Measurements from ENCODE around the gene AKIP1. TPM values are rescaled to one million over a fixed set of nuclear protein-coding genes. Genes with fewer than 3 reads are reported as not detected.
A peak's percentile ranks its signal among the peaks of the same experiment; 100 is the strongest.

The AKIP1 gene
- total and polyA plus RNA-seq, 9 of the 15 experiments (the other 6 are each of a cell fraction or from before 2014, with no cell fraction given), result 9.0 to 52.6 (median 36.2) TPM

- TF ChIP-seq, protein P1, sequence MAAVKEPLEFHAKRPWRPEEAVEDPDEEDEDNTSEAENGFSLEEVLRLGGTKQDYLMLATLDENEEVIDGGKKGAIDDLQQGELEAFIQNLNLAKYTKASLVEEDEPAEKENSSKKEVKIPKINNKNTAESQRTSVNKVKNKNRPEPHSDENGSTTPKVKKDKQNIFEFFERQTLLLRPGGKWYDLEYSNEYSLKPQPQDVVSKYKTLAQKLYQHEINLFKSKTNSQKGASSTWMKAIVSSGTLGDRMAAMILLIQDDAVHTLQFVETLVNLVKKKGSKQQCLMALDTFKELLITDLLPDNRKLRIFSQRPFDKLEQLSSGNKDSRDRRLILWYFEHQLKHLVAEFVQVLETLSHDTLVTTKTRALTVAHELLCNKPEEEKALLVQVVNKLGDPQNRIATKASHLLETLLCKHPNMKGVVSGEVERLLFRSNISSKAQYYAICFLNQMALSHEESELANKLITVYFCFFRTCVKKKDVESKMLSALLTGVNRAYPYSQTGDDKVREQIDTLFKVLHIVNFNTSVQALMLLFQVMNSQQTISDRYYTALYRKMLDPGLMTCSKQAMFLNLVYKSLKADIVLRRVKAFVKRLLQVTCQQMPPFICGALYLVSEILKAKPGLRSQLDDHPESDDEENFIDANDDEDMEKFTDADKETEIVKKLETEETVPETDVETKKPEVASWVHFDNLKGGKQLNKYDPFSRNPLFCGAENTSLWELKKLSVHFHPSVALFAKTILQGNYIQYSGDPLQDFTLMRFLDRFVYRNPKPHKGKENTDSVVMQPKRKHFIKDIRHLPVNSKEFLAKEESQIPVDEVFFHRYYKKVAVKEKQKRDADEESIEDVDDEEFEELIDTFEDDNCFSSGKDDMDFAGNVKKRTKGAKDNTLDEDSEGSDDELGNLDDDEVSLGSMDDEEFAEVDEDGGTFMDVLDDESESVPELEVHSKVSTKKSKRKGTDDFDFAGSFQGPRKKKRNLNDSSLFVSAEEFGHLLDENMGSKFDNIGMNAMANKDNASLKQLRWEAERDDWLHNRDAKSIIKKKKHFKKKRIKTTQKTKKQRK (IDR thresholded peaks at IDR 0.05; ENCODE audit: borderline replicate concordance, low read depth, low read length), result no peak
- TF ChIP-seq ESRRB (CRISPR knock-in tag; IDR thresholded peaks at IDR 0.05; ENCODE audit: borderline replicate concordance) (no peak), NR2C2 (CRISPR knock-in tag; IDR thresholded peaks at IDR 0.05) (no peak), NR2C2 (tag; IDR thresholded peaks at IDR 0.05) (0 out of 2 replicates have a peak, but pooled peaks have one; percentile 13), ZNF311 (CRISPR knock-in tag; IDR thresholded peaks at IDR 0.05) (no peak), SMC3 (conservative IDR thresholded peaks at IDR 0.05; ENCODE audit: insufficient read depth, low read depth, low read length) (peak; percentile 54), MTA3 (IDR thresholded peaks at IDR 0.05; ENCODE audit: borderline replicate concordance) (no peak), POU5F1 (IDR thresholded peaks at IDR 0.05; ENCODE audit: borderline replicate concordance, low read depth, low read length, partially characterized antibody) (no peak), ZNF449 (CRISPR knock-in tag; IDR thresholded peaks at IDR 0.05) (no peak), DEAF1 (CRISPR knock-in tag; IDR thresholded peaks at IDR 0.05) (peak; percentile 75)
- TF ChIP-seq, protein P2, sequence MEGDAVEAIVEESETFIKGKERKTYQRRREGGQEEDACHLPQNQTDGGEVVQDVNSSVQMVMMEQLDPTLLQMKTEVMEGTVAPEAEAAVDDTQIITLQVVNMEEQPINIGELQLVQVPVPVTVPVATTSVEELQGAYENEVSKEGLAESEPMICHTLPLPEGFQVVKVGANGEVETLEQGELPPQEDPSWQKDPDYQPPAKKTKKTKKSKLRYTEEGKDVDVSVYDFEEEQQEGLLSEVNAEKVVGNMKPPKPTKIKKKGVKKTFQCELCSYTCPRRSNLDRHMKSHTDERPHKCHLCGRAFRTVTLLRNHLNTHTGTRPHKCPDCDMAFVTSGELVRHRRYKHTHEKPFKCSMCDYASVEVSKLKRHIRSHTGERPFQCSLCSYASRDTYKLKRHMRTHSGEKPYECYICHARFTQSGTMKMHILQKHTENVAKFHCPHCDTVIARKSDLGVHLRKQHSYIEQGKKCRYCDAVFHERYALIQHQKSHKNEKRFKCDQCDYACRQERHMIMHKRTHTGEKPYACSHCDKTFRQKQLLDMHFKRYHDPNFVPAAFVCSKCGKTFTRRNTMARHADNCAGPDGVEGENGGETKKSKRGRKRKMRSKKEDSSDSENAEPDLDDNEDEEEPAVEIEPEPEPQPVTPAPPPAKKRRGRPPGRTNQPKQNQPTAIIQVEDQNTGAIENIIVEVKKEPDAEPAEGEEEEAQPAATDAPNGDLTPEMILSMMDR (IDR thresholded peaks at IDR 0.05 in 2 of 3, conservative IDR thresholded peaks at IDR 0.05 in 1 of 3; ENCODE audit: insufficient read depth in 2 of 3, low read depth in 1 of 3, low read length in 3 of 3), result peak; percentile 58 to 88 (median 76)
These were observed 48.7 kb downstream of the AKIP1 start (continued) for GRCh38 chr11:8959546-8960166.
